ENCODE data around the gene EXOC6B. TPM values are rescaled to one million over a fixed set of nuclear protein-coding genes. Genes with fewer than 3 reads are reported as not detected.
"Not testable (repeated sequence)": the region's sequence is repeated elsewhere in the genome, so short reads cannot be mapped to it uniquely, and the experiment has no call there.

The EXOC6B gene
- total RNA-seq, 1 donor from 2014 or later = 45.3 TPM

DNA sequence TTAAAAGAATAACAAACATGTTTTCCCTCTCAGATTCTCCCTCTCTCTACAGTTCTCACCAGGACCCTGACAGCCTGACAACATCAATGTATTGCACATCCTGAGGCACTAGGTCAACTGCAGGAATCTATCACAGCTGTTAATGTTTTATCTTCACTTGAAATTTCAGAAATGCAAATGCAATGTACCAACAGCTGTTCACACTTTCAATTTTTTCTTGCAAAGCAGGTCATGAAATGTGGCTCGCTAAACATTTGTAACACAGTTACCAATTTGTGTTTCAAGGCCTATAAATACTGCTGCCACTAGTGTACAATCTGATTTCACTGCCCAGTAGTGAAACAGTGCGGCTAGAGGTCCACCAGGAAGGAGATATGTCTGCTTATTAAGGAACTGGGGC is 147.8 kb downstream of the EXOC6B start:
- no peak for DNase-seq

DNA sequence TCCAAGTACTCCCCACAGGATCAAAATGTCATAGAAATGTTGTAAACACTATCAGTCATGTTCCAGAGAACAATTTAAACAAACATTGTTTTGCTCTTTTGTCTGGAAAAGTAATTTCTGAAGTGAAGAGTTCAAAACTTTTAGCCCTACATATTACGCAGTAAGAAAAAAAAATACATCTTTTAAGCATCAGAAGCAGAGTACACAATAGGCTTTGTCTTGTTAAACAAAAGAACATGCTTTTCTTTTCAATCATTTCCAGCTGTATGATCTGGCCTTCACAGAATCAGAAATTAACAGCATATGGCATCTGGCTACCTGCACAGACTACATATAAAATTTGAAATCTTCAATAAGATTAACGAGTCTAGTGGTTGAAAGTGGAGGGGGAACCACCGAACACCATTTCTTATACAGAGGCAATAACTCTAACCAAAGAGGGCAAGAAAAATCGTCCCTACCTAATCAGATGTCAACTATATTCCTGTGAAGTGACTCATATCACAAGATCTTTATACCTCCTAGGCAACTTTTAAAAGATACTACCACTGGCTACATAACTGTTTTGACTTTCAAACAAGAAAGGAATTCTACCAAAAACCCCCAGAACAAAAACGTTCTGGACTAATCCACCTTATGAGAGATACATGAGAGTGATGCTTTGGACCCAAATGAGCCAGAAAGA is 149.3 kb downstream of the EXOC6B start:
- DNase-seq = peak; percentile 6

DNA sequence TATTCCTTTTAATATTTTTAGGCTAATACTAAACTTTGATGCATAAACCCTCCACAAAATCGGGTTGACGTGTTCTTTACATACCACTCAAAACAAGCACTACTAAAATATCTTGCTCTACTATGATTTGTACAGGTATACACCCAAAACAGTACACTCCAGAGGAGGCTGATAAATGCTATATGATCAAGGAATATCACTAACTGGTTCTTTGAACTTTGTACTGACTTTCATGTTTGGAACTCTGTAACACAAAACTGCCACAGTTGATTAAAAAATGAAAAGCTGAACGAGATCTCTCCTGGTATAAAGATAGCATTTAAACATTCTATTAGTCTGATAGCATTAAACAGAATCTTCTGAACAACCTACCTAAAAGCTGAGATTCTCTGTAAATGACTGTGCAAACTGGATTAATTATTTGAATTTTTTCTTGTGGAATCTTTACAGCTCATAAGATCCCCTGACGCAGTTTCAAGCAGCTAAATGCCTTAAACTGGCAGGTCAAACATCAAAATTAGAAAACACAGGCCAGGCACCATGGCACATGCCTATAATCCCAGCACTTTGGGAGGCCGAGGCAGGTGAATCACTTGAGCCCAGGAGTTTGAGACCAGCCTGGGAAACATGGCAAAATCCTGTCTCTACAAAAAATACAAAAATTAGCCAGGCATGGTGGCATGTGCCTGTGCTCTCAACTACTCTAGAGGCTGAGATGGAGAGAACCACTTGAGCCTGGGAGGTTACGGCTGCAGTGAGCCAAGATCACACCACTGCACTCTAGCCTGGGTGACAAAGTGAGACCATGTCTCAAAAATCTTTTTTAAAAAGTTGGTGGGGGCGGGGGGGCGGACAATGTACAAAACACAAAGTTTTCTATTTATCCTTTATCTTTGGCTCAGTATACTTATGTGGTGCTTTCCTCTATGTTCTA is 150.6 kb downstream of the EXOC6B start:
- DNase-seq = no peak

DNA sequence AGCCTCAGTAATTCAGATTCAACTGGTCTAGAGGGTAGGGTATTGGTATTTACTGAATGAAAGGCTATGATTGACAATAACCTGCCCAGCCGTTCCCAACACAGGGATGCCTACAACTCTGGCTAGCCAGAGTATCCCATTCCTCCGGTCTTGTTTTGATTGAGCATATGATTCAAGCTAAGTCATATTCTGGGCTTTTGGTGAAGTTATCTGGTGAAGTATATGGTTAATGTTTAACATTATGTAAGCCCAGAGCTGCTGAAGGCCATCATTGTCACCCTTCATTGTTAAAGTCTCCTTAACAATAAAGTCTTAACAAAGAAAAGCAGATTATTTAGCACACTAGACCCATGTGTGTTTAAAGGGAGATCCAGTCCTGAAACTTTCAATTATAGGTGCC is 152.6 kb downstream of the EXOC6B start:
- DNase-seq = no peak

DNA sequence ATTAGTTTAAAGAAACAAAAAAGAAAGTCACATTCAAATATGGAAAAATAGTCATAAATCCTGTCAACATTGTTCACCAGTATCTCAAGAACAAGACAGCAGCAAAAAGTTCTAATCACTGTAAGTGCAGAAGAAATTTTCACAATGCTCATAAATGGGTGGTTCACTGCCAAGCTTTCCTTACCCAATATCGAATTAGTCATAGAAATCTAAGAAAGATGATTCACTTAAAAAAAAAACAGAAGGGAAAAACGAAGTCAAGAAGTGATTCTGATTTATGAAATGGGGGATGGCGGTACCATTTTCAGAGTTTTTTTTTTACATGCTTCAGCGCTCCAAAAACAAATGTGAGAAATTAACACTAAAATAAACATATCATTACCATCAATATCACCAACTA is 156.7 kb downstream of the EXOC6B start:
- no peak for DNase-seq

DNA sequence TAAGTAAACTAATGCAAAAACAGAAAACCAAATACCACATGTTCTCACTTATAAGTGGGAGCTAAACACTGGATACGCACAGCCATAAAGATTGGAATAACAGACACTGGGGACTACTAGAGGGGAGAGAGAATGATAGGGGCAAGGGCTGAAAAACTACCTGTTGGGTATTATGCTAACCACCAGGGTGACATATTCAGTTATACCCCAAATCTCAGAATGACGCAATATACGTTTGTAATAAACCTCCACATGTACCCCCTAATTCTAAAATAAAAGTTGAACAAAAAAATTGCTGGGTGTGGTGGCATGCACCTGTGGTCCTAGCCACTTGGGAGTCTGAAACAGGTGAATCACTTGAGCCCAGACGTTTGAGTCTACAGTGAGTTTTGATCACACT is 157.2 kb downstream of the EXOC6B start:
- DNase-seq = no peak

DNA sequence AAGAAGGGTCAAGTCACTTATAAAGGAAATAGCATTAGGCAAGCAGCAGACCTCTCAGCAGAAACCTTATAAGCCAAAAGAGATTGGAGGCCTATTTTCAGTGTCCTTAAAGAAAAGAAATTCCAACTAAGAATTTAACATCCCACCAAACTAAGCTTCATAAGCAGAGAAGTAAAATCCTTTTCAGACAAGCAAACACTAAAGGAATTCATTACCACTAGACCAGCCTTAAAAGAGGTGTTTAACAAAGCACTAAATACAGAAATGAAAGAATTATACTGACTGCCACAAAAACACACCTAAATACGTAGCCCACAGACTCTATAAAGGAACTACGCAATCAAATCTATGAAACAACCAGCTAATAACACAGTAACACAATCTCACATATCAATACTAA is 160.4 kb downstream of the EXOC6B start:
- no peak for DNase-seq

DNA sequence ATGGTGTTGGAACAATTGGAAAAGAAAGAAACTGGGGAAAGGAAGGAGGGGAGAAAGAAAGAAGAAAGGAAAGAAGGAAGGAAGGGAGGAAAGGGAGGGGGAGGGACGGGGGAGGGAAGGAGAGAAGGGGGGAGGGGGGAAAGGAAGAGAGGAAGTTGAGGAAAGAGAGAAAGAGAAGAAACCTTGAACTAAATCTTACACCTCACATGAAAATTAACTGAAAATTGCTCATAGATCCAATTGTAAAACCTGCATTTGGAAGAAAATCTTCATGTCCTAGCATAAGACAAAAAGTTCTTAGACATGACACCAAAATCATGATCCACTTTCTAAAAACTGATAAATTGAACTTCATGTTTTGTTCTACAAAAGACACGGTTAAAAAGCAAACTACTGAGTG is 163.8 kb downstream of the EXOC6B start:
- DNase-seq = no peak

DNA sequence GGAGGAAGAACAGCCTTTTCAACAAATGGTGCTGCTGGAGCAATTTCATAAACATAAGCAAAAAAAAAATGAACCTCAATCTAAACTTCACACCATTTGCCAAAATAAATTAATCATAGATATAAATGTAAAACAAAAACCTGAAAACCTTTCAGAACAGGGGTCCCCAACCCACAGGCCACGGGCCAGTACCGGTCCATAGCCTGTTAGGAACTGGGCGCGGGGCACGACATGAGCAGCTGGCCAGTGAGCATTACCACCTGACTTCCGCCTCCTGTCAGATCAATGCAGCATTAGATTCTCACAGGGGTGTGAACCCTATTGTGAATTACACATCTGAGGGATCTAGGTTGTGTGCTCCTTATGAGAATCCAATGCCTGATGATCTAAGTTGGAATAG is 176.0 kb downstream of the EXOC6B start:
- no peak for DNase-seq

DNA sequence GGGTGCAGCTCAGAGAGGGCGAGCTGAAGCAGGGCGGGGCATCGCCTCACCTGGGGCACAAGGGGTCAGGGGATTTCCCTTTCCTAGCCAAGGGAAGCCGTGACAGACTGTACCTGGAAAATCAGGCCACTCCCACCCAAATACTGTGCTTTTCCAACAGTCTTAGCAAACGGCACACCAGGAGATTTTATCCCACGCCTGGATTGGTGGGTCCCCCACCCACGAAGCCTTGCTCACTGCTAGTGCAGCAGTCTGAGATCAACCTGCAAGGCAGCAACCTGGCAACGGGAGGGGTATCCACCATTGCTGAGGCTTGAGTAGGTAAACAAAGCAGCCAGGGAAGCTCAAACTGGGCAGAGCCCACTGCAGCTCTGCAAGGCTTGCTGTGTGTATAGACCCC is 184.6 kb downstream of the EXOC6B start:
- DNase-seq = not testable (repeated sequence)

DNA sequence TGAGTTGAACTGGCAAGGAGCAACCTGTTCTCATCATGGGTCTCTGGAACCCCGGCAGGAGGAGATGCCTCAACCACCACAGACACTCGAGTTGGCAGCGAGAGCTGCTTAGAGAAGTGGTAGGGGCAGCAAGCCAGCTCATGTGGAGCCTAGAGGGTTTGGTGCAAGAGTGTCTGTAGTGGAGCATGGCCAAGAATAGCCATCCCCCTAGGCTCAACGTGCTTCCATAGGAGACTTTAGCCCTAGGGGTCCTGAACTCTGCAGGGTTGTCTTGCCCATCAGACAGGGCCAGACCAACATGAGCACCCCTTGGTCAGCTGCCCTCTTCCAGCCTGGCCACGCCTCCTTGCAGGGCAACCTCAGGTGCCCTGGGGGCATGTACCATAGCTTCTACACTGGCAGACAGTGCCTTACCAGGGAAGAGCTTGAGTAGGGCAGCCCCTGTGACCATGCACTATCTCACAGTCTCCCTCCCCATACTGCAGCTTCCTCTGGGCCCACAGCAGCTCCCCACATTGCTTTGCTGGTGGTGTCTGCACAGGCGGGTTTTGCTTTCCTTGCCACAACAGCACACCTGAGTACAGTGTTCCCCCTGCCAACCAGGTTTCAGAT is 187.1 kb downstream of the EXOC6B start:
- no peak for DNase-seq

DNA sequence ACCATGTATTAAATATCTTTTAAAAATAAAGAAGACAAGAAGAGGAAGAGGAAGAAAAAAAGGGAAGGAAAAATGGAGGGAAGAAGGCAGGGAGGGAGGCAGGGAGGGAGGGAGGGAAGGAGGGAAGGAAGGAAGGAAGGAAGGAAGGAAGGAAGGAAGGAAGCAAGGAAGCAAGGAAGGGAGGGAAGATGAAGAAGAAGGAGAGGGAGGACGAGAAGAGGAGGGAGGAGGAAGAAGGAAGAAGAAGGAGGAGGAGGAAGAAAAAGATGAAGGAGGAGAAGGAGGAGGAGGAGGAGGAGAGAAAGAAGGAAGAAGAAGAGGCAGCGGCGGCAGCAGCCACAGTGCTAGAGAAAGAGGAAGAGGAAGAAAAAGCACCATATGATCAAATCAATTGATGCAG is 189.6 kb downstream of the EXOC6B start:
- no peak for DNase-seq

DNA sequence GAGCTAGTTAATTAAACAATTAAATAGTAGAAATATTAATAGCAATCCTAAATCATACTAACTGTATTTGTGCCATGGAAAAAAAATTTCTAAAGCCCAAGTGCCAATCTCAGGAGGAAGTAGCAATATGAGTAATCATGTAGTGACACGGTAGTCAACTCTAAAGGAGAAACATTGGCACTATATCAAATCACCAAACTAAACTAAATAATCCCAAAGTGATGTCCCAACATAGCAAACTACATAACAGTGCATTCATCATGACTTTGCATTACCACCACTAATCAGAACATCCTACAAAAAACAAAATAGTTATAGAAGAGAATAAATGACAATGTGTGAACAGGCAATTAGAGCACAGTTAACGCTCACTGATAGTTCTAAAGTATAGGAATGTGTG is 195.1 kb downstream of the EXOC6B start:
- no peak for DNase-seq

DNA sequence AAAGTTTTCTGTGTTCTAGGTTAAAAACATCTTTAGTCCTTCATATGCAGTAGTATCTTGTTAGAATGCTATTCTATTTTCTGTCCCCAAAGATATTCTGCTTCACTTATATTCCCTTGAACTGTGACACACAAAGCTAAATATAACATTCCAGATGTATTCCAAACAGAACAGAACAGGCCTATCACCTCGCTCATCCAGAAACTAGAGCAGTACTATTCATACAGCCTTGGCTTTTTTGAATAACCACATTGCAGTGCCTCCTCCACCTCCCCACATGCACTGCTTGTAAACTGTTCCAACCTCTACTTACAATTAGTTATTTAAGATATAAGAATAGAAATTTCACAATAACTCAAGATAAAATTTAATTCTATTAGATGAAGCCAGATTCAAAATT is 196.8 kb downstream of the EXOC6B start:
- DNase-seq = no peak

DNA sequence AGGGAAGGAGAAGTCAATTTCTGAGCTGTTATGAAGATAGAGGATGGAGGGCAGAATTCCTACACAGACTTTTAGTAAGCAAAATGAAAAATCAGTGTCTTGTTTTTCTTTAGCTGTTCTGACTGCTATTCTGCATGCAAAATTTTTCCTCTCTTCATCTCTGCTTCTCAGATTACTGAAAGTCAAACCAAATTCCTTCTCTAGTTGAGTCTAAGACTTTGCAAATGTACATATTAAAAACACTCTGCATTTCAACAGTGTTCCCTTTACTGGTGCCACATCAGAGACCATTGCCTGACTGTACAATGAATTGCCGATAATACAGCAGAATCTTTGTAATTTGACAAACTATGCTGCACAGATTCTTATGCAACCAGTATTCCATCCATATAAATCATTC is 198.8 kb downstream of the EXOC6B start:
- no peak for DNase-seq

DNA sequence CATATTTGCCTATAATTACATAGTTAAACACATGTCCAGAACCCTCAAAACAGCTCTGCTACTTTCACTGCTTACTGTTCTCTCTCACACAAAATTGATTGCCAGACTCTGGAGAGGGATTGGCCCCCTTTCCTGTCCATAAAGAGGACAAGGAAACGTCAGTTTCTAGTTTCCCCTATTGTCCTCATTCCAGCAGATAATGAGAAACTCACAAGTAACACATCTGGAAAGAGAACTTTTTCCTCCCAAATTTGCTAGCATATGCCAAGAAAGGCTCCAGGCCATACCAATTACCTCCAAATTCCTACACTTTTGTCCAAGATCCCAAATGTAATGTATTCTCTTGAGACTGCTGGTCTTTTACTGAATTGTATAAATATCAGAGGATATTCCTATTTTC is 200.5 kb downstream of the EXOC6B start:
- peak; percentile 45 for DNase-seq

DNA sequence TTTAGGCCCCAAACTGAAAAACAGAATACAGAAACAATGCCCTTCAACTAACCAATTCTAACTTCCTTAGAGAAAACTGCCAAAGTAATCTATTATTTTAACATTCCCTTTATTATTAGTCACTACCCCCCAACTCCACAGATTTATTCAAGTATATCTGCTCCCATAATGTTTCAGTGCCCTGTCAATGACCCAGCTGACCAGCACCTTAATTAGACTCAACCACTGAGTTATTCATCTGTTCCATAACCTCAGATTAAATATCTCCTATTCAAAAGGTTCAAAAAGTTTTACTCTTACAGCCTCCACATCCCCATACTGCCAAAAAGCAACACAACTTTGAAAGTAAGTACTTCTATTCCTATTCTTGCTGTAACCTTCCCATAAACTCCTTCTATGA is 202.4 kb downstream of the EXOC6B start:
- DNase-seq = no peak

DNA sequence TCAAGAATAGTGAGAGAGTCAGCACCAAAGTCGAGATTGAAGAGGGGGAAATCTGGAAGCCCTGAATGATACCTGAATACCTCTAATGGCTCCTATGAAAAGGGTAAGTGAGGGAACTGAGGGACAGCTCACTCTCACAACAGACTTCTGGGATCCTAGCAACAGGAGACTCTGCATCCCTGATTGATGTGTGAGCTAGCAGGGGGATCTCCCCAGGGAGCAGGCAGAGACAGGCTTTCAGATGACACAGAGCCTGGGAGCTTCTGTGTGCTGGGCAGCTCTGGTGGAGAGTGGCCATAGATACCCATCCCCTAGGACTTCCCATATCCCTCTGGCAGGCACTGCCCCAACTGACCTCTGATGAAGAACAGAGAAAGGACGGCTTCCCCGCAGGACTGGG is 206.2 kb downstream of the EXOC6B start:
- no peak for DNase-seq

DNA sequence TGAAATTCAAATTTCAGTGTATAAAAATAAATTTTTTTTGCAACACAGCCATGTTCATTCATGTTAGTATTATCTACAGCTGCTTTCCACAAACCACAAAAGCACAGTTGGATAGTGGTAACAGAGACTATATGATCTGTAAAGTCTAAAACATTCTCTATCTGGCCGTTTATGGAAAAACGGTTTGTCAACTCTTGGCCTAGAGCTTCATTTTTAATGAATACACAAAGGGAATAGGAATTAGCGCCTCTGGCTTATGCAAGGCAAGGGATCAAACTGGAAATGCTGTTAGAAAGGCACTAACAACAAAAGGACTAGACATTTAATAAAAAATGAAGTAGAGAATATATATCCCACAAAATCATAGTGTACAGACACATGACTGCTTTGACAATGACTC is 211.9 kb downstream of the EXOC6B start:
- DNase-seq = no peak

DNA sequence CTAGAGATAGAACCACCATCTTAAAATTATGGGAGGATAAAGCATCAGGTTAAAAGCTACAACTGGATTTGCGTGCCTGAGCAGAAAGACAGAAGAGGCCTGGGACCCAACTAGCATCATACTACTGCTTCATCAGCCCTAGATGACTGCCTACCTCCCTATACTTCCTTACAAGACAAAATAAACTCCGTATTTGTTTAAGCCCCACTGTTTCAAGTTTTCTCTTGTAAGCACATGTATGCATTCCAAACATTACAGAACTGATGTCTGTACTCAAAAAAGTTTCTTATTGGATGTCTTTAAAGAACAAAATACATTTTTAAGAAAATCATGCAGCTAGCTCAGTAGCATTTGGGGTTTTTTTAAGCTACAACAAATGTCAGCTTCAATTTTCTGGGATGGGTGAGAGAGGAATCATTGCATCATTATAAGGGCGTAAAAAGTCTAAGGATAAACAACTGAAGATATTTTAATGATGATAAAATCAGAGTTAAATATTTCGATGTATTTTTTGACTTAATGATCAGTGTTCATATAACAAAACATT is 213.1 kb downstream of the EXOC6B start:
- DNase-seq = no peak

DNA sequence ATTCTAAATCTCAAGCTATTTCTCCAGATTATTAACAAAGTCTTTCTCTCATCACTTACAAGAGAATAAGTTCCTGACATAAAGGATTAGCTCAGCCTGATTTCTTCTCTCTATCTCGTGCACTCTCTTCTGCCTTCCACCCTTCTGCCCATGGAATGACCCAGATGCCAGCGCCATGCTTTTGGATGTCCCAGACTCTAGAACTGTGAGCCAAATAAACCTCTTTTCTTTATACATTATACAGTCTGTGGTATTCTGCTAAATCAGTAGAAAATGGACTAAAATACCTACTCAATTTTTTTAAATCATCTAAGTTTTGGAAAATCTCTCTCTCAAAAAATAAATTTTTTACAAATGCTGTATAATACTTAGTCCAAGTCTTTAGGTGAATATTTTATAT is 218.6 kb downstream of the EXOC6B start:
- no peak for DNase-seq

DNA sequence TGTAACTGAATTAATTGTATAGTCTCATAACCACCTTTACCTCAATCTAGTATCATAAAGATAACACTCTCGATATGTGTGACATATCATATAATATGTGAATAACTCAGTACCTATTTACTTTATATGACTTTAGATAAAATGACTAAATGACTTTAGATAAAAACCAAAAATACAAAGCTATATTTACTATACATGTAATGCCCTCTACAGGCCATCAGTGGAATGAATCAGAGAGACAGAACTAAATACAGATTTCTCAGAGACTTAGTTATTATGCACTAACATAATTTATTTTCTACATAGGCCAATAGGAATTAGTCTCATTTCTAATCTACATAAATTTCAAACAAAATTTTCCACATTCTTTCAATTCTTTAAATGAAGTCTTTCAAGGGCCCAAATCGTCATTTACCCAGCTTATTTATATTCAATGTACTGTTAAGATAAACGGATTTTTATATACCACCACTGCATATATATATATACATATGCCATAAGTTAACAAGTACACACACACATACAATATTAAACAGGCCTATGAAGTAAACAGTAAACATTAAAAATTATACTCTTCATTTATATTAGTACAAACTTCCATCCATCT is 219.9 kb downstream of the EXOC6B start:
- no peak for DNase-seq

DNA sequence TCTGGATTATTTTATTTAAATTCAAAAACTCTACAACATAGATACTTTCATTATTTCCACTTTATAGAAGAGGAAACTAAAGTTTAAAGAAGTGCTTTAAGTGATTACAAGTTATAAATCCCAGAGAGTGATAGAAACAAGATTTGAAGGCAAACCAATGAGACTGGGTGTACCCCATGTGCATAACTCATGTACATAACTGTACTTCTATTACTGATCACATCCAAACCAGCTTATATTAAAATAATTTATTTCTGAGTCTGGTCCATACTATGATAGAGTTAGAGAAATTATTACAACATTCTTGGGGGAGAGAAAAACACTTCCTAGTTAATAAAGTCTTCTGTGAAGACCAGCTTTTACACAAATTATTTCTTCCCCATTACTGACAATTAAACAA is 221.4 kb downstream of the EXOC6B start:
- DNase-seq = no peak

Data from skin of body (tissue), 2 donors.